HG03064 (cell line): Measurements from ENCODE around the gene HAPSTR1.
"Not testable (repeated sequence)": the region's sequence is repeated elsewhere in the genome, so short reads cannot be mapped to it uniquely, and the experiment has no call there.

ENCODE experiments used
- ATAC-seq: cut with Tn5 transposase; IDR thresholded peaks from one replicate; pipeline ENCODE4 v1.9.1; 2021; ENCODE audit warnings: low read depth; ENCODE audit not compliant: unreplicated experiment

The HAPSTR1 gene

GRCh38 chr16:9090960-9091866 lies at the start of gene HAPSTR1:
TSS of gene HAPSTR1 (plus strand) at chr16:9091644. CDS start at chr16:9092045, 401 bp downstream.
- peak; percentile 87 for ATAC-seq

GRCh38 chr16:9042533-9042932 lies 48.9 kb upstream of the HAPSTR1 start:
- ATAC-seq = no peak

- no peak for ATAC-seq
Measured at GRCh38 chr16:9042964-9043680, 48.3 kb upstream of the HAPSTR1 start.

- ATAC-seq = not testable (repeated sequence)
Measured at GRCh38 chr16:9045562-9045961, 45.9 kb upstream of the HAPSTR1 start.

- no peak for ATAC-seq
Measured at GRCh38 chr16:9046667-9047055, 44.8 kb upstream of the HAPSTR1 start.

- peak; percentile 76 for ATAC-seq
Measured at GRCh38 chr16:9047689-9048301, 43.6 kb upstream of the HAPSTR1 start.

GRCh38 chr16:9048302-9048700 lies 43.1 kb upstream of the HAPSTR1 start:
- no peak for ATAC-seq

- no peak for ATAC-seq
Measured at GRCh38 chr16:9049241-9049640, 42.2 kb upstream of the HAPSTR1 start.

- ATAC-seq = no peak
Measured at GRCh38 chr16:9050102-9050830, 41.2 kb upstream of the HAPSTR1 start.

GRCh38 chr16:9053006-9053601 lies 38.3 kb upstream of the HAPSTR1 start:
- ATAC-seq = no peak

GRCh38 chr16:9054460-9054859 lies 37.0 kb upstream of the HAPSTR1 start:
- ATAC-seq = no peak

GRCh38 chr16:9055115-9055514 lies 36.3 kb upstream of the HAPSTR1 start:
- no peak for ATAC-seq

- ATAC-seq = no peak
Measured at GRCh38 chr16:9055661-9056060, 35.8 kb upstream of the HAPSTR1 start.

GRCh38 chr16:9056061-9056460 lies 35.4 kb upstream of the HAPSTR1 start:
- no peak for ATAC-seq

- no peak for ATAC-seq
Measured at GRCh38 chr16:9058211-9058610, 33.2 kb upstream of the HAPSTR1 start.

GRCh38 chr16:9060225-9060624 lies 31.2 kb upstream of the HAPSTR1 start:
- no peak for ATAC-seq

GRCh38 chr16:9061358-9061813 lies 30.1 kb upstream of the HAPSTR1 start:
- peak; percentile 55 for ATAC-seq

GRCh38 chr16:9062301-9062700 lies 29.1 kb upstream of the HAPSTR1 start:
- no peak for ATAC-seq

GRCh38 chr16:9065077-9065476 lies 26.4 kb upstream of the HAPSTR1 start:
- ATAC-seq = no peak

- ATAC-seq = no peak
Measured at GRCh38 chr16:9068886-9069285, 22.6 kb upstream of the HAPSTR1 start.
